HG02885 (cell line): Measurements from ENCODE around the gene IGLL5.

Experiments
- ATAC-seq: cut with Tn5 transposase; IDR thresholded peaks from one replicate; pipeline ENCODE4 v1.9.1; 2021; ENCODE audit warnings: mild to moderate bottlenecking; ENCODE audit not compliant: unreplicated experiment, poor library complexity

Gene IGLL5

GRCh38 chr22:22887621-22888503 lies at the start of gene IGLL5:
IGLL5 (plus strand) TSS chr22:22887816; CDS start chr22:22888054, 238 bp downstream.
- ATAC-seq = no peak

- no peak for ATAC-seq
Measured at GRCh38 chr22:22838148-22838786, 49.3 kb upstream of the IGLL5 start.

GRCh38 chr22:22839570-22840314 lies 47.9 kb upstream of the IGLL5 start:
- ATAC-seq = no peak

GRCh38 chr22:22840780-22841179 lies 46.8 kb upstream of the IGLL5 start:
- ATAC-seq = no peak

- no peak for ATAC-seq
Measured at GRCh38 chr22:22841598-22841997, 46.0 kb upstream of the IGLL5 start.

- ATAC-seq = no peak
Measured at GRCh38 chr22:22842085-22842484, 45.5 kb upstream of the IGLL5 start.

GRCh38 chr22:22843848-22844247 lies 43.8 kb upstream of the IGLL5 start:
- ATAC-seq = no peak

- no peak for ATAC-seq
Measured at GRCh38 chr22:22847241-22847640, 40.4 kb upstream of the IGLL5 start.

- peak; percentile 55 for ATAC-seq
Measured at GRCh38 chr22:22848364-22848866, 39.2 kb upstream of the IGLL5 start.

- ATAC-seq = no peak
Measured at GRCh38 chr22:22849640-22850610, 37.7 kb upstream of the IGLL5 start.

GRCh38 chr22:22851969-22852368 lies 35.6 kb upstream of the IGLL5 start:
- no peak for ATAC-seq

- ATAC-seq = no peak
Measured at GRCh38 chr22:22853713-22854112, 33.9 kb upstream of the IGLL5 start.

GRCh38 chr22:22854466-22854865 lies 33.1 kb upstream of the IGLL5 start:
- ATAC-seq = no peak

- ATAC-seq = no peak
Measured at GRCh38 chr22:22855085-22855484, 32.5 kb upstream of the IGLL5 start.

GRCh38 chr22:22855617-22856308 lies 31.9 kb upstream of the IGLL5 start:
- ATAC-seq = no peak

GRCh38 chr22:22856364-22856763 lies 31.3 kb upstream of the IGLL5 start:
- ATAC-seq = no peak

GRCh38 chr22:22856885-22857606 lies 30.6 kb upstream of the IGLL5 start:
- ATAC-seq = no peak
